Adrenal gland (tissue), 5 donors: ENCODE data around the gene OTUD3.

Source experiments
- POLR2A ChIP-seq, 2 donors: fragments of 450-650 bp; IDR thresholded peaks; one replicate each; pipeline ENCODE4 v1.6.1; 2017; ENCODE audit warnings: antibody characterized with exemption in 2 of 2, mild to moderate bottlenecking in 2 of 2, moderate library complexity in 1 of 2
- TF ChIP-seq, protein P1 (sequence below), 6 experiments: fragments of 450-650 bp in 4 of 6; fragments of 200-600 bp in 2 of 6; sonication (generic) in 1 of 6; IDR thresholded peaks; 1 replicate in 5 of 6; 2 replicates in 1 of 6; pipeline versions ENCODE4 v1.5.1 to v1.8.0; 2016 to 2021; ENCODE audit warnings: antibody characterized with exemption in 6 of 6, mild to moderate bottlenecking in 2 of 6, moderate library complexity in 1 of 6
- donor health status: DM: no; HTN: no; CAD: no.

DNA sequence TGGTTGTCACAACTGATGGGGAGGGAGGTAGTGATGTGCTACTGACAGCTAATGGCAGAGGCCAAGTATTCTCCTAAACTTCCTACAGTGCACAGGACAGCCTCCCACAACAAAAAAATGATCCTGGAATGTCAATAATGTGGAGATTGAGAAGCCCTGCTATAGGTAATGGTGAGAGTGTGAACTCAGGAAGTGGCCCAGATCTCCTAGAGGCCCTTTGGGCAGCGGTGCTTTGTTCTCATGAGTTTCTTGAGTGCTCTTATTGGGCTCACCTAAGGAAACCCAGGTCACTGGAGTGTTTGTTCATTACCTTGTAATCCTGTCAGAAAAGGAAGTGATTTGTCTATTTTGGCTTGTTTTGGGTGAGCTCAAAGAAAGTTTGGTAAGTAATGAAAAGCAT is 5.9 kb downstream of the OTUD3 start:
- TF ChIP-seq, protein P1, sequence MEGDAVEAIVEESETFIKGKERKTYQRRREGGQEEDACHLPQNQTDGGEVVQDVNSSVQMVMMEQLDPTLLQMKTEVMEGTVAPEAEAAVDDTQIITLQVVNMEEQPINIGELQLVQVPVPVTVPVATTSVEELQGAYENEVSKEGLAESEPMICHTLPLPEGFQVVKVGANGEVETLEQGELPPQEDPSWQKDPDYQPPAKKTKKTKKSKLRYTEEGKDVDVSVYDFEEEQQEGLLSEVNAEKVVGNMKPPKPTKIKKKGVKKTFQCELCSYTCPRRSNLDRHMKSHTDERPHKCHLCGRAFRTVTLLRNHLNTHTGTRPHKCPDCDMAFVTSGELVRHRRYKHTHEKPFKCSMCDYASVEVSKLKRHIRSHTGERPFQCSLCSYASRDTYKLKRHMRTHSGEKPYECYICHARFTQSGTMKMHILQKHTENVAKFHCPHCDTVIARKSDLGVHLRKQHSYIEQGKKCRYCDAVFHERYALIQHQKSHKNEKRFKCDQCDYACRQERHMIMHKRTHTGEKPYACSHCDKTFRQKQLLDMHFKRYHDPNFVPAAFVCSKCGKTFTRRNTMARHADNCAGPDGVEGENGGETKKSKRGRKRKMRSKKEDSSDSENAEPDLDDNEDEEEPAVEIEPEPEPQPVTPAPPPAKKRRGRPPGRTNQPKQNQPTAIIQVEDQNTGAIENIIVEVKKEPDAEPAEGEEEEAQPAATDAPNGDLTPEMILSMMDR (IDR thresholded peaks at IDR 0.05): no peak
- TF ChIP-seq POLR2A (IDR thresholded peaks at IDR 0.05): no peak
